CD14-positive monocyte (primary cell): ENCODE measurements around the gene HLTF. TPM values are rescaled to one million over a fixed set of nuclear protein-coding genes. Genes with fewer than 3 reads are reported as not detected.
A peak's percentile ranks its signal among the peaks of the same experiment; 100 is the strongest.

Experiments
- DNase-seq, 3 donors: peaks; one replicate each; pipeline ENCODE4 v3.0.0-alpha.2; 2011 to 2022
- H2AFZ ChIP-seq: 2 replicates; pipeline ENCODE4 v1.6.0; 2012; ENCODE audit warnings: mild to moderate bottlenecking, low read depth, low read length, inconsistent platforms; ENCODE audit not compliant: insufficient read depth, poor library complexity, severe bottlenecking
- H3K27ac ChIP-seq, 2 donors: 1 replicate in 1 of 2; 2 replicates in 1 of 2; pipeline ENCODE4 v1.5.1; 2012 to 2013; ENCODE audit warnings: low read length in 2 of 2, control low read depth in 1 of 2, inconsistent platforms in 1 of 2, low read depth in 1 of 2, mild to moderate bottlenecking in 1 of 2
- H3K27me3 ChIP-seq, 2 donors: one replicate each; pipeline versions ENCODE4 v1.6.0 to v1.6.1; 2011 to 2013; ENCODE audit warnings: low read length in 2 of 2; ENCODE audit not compliant: control insufficient read depth in 2 of 2, insufficient read depth in 2 of 2
- H3K36me3 ChIP-seq, 2 donors: replicated peaks in 1 of 2; 1 replicate in 1 of 2; 2 replicates in 1 of 2; pipeline versions ENCODE4 v1.5.1 to v1.6.1; 2012 to 2013; ENCODE audit warnings: low read length in 2 of 2, control low read depth in 1 of 2, inconsistent platforms in 1 of 2, mild to moderate bottlenecking in 1 of 2; ENCODE audit not compliant: insufficient read depth in 2 of 2, control insufficient read depth in 1 of 2
- H3K4me1 ChIP-seq, 2 donors: 1 replicate in 1 of 2; 2 replicates in 1 of 2; pipeline versions ENCODE4 v1.5.1 to v1.6.1; 2012 to 2013; ENCODE audit warnings: low read length in 2 of 2, control low read depth in 1 of 2, inconsistent platforms in 1 of 2, mild to moderate bottlenecking in 1 of 2, moderate library complexity in 1 of 2; ENCODE audit not compliant: insufficient read depth in 2 of 2, control insufficient read depth in 1 of 2
- H3K4me2 ChIP-seq: replicated peaks from 2 replicates; pipeline ENCODE3; 2012; ENCODE audit warnings: low read length, moderate library complexity, mild to moderate bottlenecking; ENCODE audit not compliant: poor library complexity, severe bottlenecking; ENCODE audit errors: extremely low read depth
- H3K4me3 ChIP-seq, 3 experiments: fragments of 200-600 bp in 1 of 3; sonication (generic) in 1 of 3; replicated peaks in 1 of 3; 1 replicate in 2 of 3; 2 replicates in 1 of 3; pipeline ENCODE4 v1.5.1; 2011 to 2013; ENCODE audit warnings: low read length in 3 of 3, mild to moderate bottlenecking in 3 of 3, control low read depth in 2 of 3, low read depth in 2 of 3, inconsistent platforms in 1 of 3, moderate library complexity in 1 of 3
- H3K79me2 ChIP-seq: 2 replicates; pipeline ENCODE4 v1.6.0; 2012; ENCODE audit warnings: mild to moderate bottlenecking, control low read depth, inconsistent platforms, low read length, moderate library complexity; ENCODE audit not compliant: insufficient read depth
- H3K9ac ChIP-seq: 2 replicates; pipeline ENCODE4 v1.6.0; 2017; ENCODE audit warnings: low read length, mild to moderate bottlenecking; ENCODE audit not compliant: insufficient read depth, poor library complexity, severe bottlenecking
- H3K9me3 ChIP-seq, 2 donors: replicated peaks in 1 of 2; 1 replicate in 1 of 2; 2 replicates in 1 of 2; pipeline versions ENCODE4 v1.5.1 to v1.6.1; 2012 to 2013; ENCODE audit warnings: low read length in 2 of 2, control low read depth in 1 of 2; ENCODE audit not compliant: control insufficient read depth in 1 of 2, insufficient read depth in 1 of 2
- H4K20me1 ChIP-seq: 2 replicates; pipeline ENCODE4 v1.6.0; 2012; ENCODE audit warnings: mild to moderate bottlenecking, low read length, control low read depth, moderate library complexity; ENCODE audit not compliant: insufficient read depth
- H3K27ac Mint-ChIP-seq, 7 donors: one replicate each; pipeline ENCODE4 v1.8.0; 2020; ENCODE audit warnings: mild to moderate bottlenecking in 7 of 7, mixed read lengths in 7 of 7, moderate library complexity in 6 of 7, inconsistent platforms in 2 of 7
- H3K27me3 Mint-ChIP-seq, 3 donors: one replicate each; pipeline ENCODE4 v1.8.0; 2021 to 2022; ENCODE audit warnings: low read depth in 3 of 3, mild to moderate bottlenecking in 3 of 3, mixed read lengths in 3 of 3, moderate library complexity in 3 of 3, inconsistent platforms in 1 of 3
- H3K36me3 Mint-ChIP-seq, 2 donors: one replicate each; pipeline ENCODE4 v1.8.0; 2020; ENCODE audit warnings: mixed read lengths in 2 of 2, inconsistent platforms in 1 of 2, mild to moderate bottlenecking in 1 of 2
- H3K4me1 Mint-ChIP-seq: one replicate; pipeline ENCODE4 v1.8.0; 2020; ENCODE audit warnings: mild to moderate bottlenecking, mixed read lengths
- H3K4me3 Mint-ChIP-seq, 2 donors: one replicate each; pipeline ENCODE4 v1.8.0; 2020; ENCODE audit warnings: mild to moderate bottlenecking in 2 of 2, mixed read lengths in 2 of 2, moderate library complexity in 1 of 2
- H3K9me3 Mint-ChIP-seq, 7 donors: one replicate each; pipeline ENCODE4 v1.8.0; 2020 to 2022; ENCODE audit warnings: mixed read lengths in 7 of 7, mild to moderate bottlenecking in 6 of 7, moderate library complexity in 6 of 7, inconsistent platforms in 2 of 7
- WGBS: methylation state at CpG from one replicate; pipeline ENCODE4 v1.1.5; 2013; ENCODE audit warnings: missing lambda C conversion rate; ENCODE audit not compliant: insufficient coverage; 5-methylcytosine and 5-hydroxymethylcytosine counted together
- intact Hi-C, 2 donors: fragments of 100-400 bp; cut with micrococcal nuclease; formaldehyde crosslinking; loops; one replicate each; pipeline versions ENCODE4 v1.15.0 to v1.15.1; 2023
- polyA plus RNA-seq, 3 donors: library from polyadenylated mRNA; depleted of rRNA in 1 of 3; unstranded in 2 of 3; stranded (reverse) in 1 of 3; fragments of 300-500 nt in 2 of 3; fragments of >200 nt in 1 of 3; fragmentation: Illumina TruSeq in 2 of 3; gene quantifications; 1 replicate in 2 of 3; 2 replicates in 1 of 3; pipeline ENCODE4 v1.2.3, GENCODE V29; 2012 to 2021
- TF ChIP-seq, protein P1 (sequence below): fragments of 200-600 bp; IDR thresholded peaks from one replicate; pipeline ENCODE4 v1.8.0; 2022; ENCODE audit warnings: antibody characterized with exemption, mild to moderate bottlenecking

The HLTF gene
- polyA plus RNA-seq, 3 donors = 2.0 to 4.6 (median 2.7) TPM

GRCh38 chr3:148999806-149000205 lies 86.5 kb downstream of the HLTF start:
- WGBS = 93% methylated on average over 2 of the region's 3 CpGs
- TF ChIP-seq, protein P1, sequence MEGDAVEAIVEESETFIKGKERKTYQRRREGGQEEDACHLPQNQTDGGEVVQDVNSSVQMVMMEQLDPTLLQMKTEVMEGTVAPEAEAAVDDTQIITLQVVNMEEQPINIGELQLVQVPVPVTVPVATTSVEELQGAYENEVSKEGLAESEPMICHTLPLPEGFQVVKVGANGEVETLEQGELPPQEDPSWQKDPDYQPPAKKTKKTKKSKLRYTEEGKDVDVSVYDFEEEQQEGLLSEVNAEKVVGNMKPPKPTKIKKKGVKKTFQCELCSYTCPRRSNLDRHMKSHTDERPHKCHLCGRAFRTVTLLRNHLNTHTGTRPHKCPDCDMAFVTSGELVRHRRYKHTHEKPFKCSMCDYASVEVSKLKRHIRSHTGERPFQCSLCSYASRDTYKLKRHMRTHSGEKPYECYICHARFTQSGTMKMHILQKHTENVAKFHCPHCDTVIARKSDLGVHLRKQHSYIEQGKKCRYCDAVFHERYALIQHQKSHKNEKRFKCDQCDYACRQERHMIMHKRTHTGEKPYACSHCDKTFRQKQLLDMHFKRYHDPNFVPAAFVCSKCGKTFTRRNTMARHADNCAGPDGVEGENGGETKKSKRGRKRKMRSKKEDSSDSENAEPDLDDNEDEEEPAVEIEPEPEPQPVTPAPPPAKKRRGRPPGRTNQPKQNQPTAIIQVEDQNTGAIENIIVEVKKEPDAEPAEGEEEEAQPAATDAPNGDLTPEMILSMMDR = no peak

DNA sequence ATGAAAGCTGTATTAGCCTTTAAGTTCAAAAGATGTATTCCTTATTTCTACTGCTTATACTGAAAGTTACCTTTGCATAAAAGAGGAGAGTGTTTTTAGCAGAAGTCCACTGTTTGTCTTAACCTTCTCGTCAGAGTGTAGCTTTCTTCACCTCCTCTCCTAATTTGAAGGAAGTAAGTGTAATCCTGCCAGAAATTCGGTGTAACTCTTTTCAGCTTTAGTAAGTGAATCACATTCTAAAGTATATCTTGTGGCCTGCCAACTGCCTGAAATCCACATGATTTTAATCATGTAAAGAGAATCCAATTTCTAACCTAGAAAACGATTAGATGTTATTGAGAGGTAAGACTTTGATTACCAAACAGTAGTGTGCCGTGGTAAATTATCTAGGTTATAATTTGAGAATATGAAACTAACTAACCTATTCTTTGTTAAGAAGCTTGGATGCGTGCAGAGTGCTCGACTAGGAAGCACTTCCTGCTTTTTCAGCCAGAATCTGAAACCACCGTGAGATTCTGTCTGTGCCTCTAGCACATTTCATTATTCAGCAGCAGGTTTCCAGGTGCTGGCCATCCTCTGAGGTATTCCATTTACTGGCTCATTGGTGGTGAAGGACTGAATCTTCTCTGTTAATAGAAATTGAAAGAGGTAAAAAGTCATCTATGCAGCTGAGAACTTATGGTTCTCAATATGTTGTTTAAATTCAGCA lies 87.5 kb downstream of the HLTF start:
- Mint-ChIP-seq H3K4me3 (no peak overlapping the region), H3K27ac (peak overlapping the region; percentile 53 to 86 (median 81)), H3K36me3 (peaks cover 63 to 68% of the 10 kb centered on the region in 2 donors), H3K27me3 (no peaks in the 10 kb centered on the region), H3K9me3 (no peaks in the 10 kb centered on the region), H3K4me1 (peaks cover 34% of the 10 kb centered on the region)
- DNase-seq = peak; percentile 23 to 62 (median 39)
- peaks cover 25 to 29% of the 10 kb centered on the region in 2 donors for H3K4me1 ChIP-seq
- 10% methylated on average over 2 of the region's 7 CpGs for WGBS
- H3K27ac ChIP-seq = peak overlapping the region in 1 of 2 donors; percentile 82
- TF ChIP-seq, protein P1 = no peak
- H3K27me3 ChIP-seq = no peaks in the 10 kb centered on the region
- H3K9me3 ChIP-seq = no peaks in the 10 kb centered on the region
- H4K20me1 ChIP-seq = peaks cover 44% of the 10 kb centered on the region
- intact Hi-C loops = loop anchor here in 1 of 2 donors (10.0 kb wide), 1 partner anchor 126 kb away; the partner anchor contains the start of gene HPS3
- peak overlapping the region; percentile 17 for H2AFZ ChIP-seq
- H3K4me2 ChIP-seq = peak overlapping the region; percentile 34
- H3K4me3 ChIP-seq = no peak overlapping the region
- H3K79me2 ChIP-seq = peaks cover 33% of the 10 kb centered on the region
- peak overlapping the region; percentile 4 for H3K9ac ChIP-seq
- H3K36me3 ChIP-seq = peaks cover 53 to 70% of the 10 kb centered on the region in 2 donors

More at GRCh38 chr3:148999806-149000205, 86.5 kb downstream of the HLTF start:
- no peaks in the 10 kb centered on the region for H3K27me3 ChIP-seq
- Mint-ChIP-seq H3K27ac (peak overlapping the region; percentile 68 to 91 (median 82)), H3K4me1 (peaks cover 34% of the 10 kb centered on the region), H3K4me3 (no peak overlapping the region), H3K9me3 (no peaks in the 10 kb centered on the region), H3K27me3 (no peaks in the 10 kb centered on the region), H3K36me3 (peaks cover 62 to 69% of the 10 kb centered on the region in 2 donors)
- H3K36me3 ChIP-seq = peaks cover 55 to 70% of the 10 kb centered on the region in 2 donors
- peak overlapping the region in 1 of 3 experiments; percentile 9 for H3K4me3 ChIP-seq
- no peak overlapping the region for H2AFZ ChIP-seq
- H3K4me1 ChIP-seq = peaks cover 25 to 29% of the 10 kb centered on the region in 2 donors
- intact Hi-C loops = loop anchor here in 1 of 2 donors (10.0 kb wide), 1 partner anchor 125 kb away; the partner anchor contains the start of gene HPS3
- no peak for DNase-seq
- H3K9ac ChIP-seq = no peak overlapping the region
- H3K27ac ChIP-seq = peak overlapping the region; percentile 48 to 78
- peaks cover 40% of the 10 kb centered on the region for H4K20me1 ChIP-seq
- peaks cover 23% of the 10 kb centered on the region for H3K79me2 ChIP-seq
- H3K4me2 ChIP-seq = peak overlapping the region; percentile 25
- no peaks in the 10 kb centered on the region for H3K9me3 ChIP-seq
